ENCODE results near the gene ABI3.

DNA sequence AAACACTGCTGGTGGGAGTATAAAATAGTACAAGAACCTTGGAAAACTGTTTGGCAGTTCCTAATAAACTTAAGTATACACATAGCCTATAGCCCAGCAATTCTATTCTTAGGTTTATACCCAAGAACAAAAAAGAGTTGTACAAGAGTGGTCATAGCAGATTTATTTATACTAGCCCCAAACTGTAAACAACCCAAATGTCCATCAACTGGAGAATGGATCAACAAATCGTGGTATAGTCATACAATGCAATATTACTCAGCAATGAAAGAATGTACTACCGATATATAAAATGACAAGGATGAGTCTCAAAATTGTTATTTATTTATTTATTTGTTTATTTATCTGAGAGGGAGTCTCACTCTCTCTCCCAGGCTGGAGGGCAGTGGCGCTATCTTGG lies 23.2 kb upstream of the ABI3 start:
- TF ChIP-seq CTCF (conservative IDR thresholded peaks at IDR 0.05) (no peak), EZH2 (IDR thresholded peaks at IDR 0.05; ENCODE audit: low read depth) (no peak)

Data from PC-9 (cell line).